HUES64 (cell line): ENCODE results near the gene IMMP2L.
A peak's percentile ranks its signal among the peaks of the same experiment; 100 is the strongest.

Source experiments
- H3K27ac ChIP-seq: 2 replicates; pipeline ENCODE4 v1.7.0; 2013; ENCODE audit warnings: low read depth, low read length, inconsistent platforms
- H3K27me3 ChIP-seq: 2 replicates; pipeline ENCODE4 v1.6.1; 2013; ENCODE audit warnings: mild to moderate bottlenecking, low read length; ENCODE audit not compliant: insufficient read depth
- H3K36me3 ChIP-seq: 2 replicates; pipeline ENCODE4 v1.6.1; 2013; ENCODE audit warnings: mild to moderate bottlenecking, low read length; ENCODE audit not compliant: insufficient read depth
- H3K4me1 ChIP-seq: 2 replicates; pipeline ENCODE4 v1.6.1; 2013; ENCODE audit warnings: mild to moderate bottlenecking, low read length, moderate library complexity; ENCODE audit not compliant: insufficient read depth
- H3K4me3 ChIP-seq: 2 replicates; pipeline ENCODE4 v1.5.1; 2013; ENCODE audit warnings: mild to moderate bottlenecking, low read length, moderate library complexity
- H3K9ac ChIP-seq: 2 replicates; pipeline ENCODE4 v1.6.1; 2013; ENCODE audit warnings: mild to moderate bottlenecking, low read depth, low read length
- H3K9me3 ChIP-seq: 2 replicates; pipeline ENCODE4 v1.6.1; 2013; ENCODE audit warnings: low read depth, low read length; ENCODE audit not compliant: insufficient read depth
- WGBS: fragments of 150-250, 120-280 bp; methylation state at CpG from one replicate; pipeline ENCODE4 v1.1.7; 2013; ENCODE audit warnings: missing lambda C conversion rate; 5-methylcytosine and 5-hydroxymethylcytosine counted together

IMMP2L gene

GRCh38 chr7:110831419-110831818, 730.9 kb downstream of the IMMP2L start:
- no peaks in the 10 kb centered on the region for H3K4me1 ChIP-seq
- WGBS, result 87% methylated on average over 3 of the region's 3 CpGs
- no peak overlapping the region for H3K9ac ChIP-seq
- no peaks in the 10 kb centered on the region for H3K9me3 ChIP-seq
- no peaks in the 10 kb centered on the region for H3K36me3 ChIP-seq
- H3K27ac ChIP-seq, result no peak overlapping the region
- no peaks in the 10 kb centered on the region for H3K27me3 ChIP-seq
- H3K4me3 ChIP-seq, result no peak overlapping the region

DNA sequence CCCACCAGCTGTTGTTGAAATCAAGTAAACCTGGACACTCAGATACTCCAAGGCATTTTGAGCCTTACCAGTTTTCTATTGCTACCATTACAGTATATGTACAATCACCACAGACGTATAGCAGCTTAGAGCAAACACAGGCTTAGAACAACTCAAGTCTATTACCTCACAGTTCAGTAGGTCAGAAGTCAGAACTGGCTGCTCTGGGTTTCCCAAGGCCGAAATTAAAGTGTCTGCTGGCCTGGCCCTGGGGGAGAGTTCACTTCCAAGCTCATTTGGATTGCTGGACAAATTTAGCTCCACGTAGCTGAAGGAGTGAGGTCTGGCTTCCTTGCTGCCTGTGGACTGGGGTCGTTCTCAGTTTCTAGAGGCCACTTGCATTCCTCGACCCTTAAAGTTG, 731.5 kb downstream of the IMMP2L start:
- 93% methylated on average over 5 of the region's 5 CpGs for WGBS
- H3K9ac ChIP-seq, result no peak overlapping the region
- no peaks in the 10 kb centered on the region for H3K4me1 ChIP-seq
- no peaks in the 10 kb centered on the region for H3K36me3 ChIP-seq
- no peaks in the 10 kb centered on the region for H3K27me3 ChIP-seq
- H3K4me3 ChIP-seq, result no peak overlapping the region
- H3K9me3 ChIP-seq, result no peaks in the 10 kb centered on the region
- H3K27ac ChIP-seq, result no peak overlapping the region

DNA sequence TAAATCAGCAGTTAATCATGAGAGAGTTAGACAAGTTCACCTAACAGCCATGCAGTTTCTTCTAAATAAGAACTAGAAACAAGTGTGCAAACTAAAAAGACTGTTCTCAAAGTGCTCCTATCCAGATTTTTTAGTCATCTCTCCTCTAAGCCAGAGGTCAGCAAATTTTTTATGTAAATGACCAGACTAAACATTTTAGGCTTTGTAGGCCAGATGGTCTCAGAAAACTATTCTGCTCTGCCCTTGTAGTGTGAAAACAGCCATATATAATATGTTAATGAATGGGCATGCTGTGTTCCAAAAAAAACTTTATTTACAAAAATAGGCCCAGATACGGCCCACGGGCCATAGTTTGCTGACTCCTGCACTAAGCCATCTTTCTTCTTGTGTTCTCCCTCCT, 734.4 kb downstream of the IMMP2L start:
- H3K9ac ChIP-seq, result no peak overlapping the region
- 98% methylated on average over 2 of the region's 2 CpGs for WGBS
- no peaks in the 10 kb centered on the region for H3K4me1 ChIP-seq
- no peaks in the 10 kb centered on the region for H3K36me3 ChIP-seq
- H3K27ac ChIP-seq, result no peak overlapping the region
- H3K4me3 ChIP-seq, result no peak overlapping the region
- H3K9me3 ChIP-seq, result no peaks in the 10 kb centered on the region
- H3K27me3 ChIP-seq, result no peaks in the 10 kb centered on the region

DNA sequence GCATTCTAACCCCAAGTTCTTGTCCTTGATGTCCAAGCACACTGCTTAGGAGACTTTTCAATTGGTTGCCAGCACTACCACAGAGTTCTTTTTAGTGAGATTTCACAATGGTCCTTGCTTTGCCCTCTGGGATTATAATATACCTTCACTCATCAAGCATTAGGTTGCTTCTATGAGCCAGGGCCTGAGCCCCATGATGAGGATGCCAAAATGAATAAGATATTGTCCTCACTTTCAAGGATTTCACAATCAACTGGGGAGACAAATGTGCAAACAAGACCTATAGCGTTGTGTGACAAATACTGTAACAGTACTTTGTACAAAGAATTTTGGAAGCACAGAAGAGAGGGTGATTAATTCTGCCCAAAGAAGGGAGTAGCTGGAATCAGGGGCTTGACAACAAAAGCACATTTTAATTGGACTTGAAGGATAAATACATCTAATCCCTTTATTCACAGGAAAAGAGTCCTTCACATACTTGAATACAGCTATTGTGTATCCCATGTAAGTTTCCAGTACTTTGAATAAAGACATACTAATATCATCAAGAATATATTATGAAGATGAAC, 734.9 kb downstream of the IMMP2L start:
- H3K27me3 ChIP-seq, result no peaks in the 10 kb centered on the region
- H3K27ac ChIP-seq, result no peak overlapping the region
- H3K9ac ChIP-seq, result no peak overlapping the region
- no peaks in the 10 kb centered on the region for H3K36me3 ChIP-seq
- H3K4me1 ChIP-seq, result no peaks in the 10 kb centered on the region
- no peak overlapping the region for H3K4me3 ChIP-seq
- WGBS, result 93% methylated on average over 1 of the region's 1 CpG
- no peaks in the 10 kb centered on the region for H3K9me3 ChIP-seq

DNA sequence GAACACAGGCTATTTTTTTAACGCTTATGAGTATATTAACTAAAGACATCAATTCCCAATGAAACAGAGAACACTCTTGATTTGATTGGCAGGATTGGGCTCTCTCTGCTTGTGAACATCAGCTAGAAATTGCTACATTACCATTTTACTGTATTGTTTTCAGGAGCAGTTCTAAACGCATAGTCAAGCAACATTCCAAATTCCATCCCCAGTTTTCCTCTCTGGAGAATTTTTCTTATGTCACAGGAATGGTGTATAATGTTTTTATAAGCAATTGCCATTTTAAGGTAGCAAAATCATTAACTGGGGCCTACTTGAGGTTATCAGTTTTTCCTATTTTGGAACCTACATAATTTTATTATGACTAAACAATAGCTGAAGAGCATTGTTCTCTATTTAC, 748.3 kb downstream of the IMMP2L start:
- H3K9ac ChIP-seq, result no peak overlapping the region
- peaks cover 9% of the 10 kb centered on the region; the same call in 1 of the 2 replicates for H3K4me1 ChIP-seq
- H3K9me3 ChIP-seq, result no peaks in the 10 kb centered on the region
- H3K36me3 ChIP-seq, result no peaks in the 10 kb centered on the region
- 92% methylated on average over 2 of the region's 2 CpGs for WGBS
- H3K27me3 ChIP-seq, result no peaks in the 10 kb centered on the region
- no peak overlapping the region for H3K4me3 ChIP-seq
- no peak overlapping the region for H3K27ac ChIP-seq

GRCh38 chr7:110809832-110810231, 752.5 kb downstream of the IMMP2L start:
- Histone ChIP-seq H3K9me3 (no peaks in the 10 kb centered on the region), H3K4me3 (no peak overlapping the region)
- 97% methylated on average over 6 of the region's 6 CpGs for WGBS

DNA sequence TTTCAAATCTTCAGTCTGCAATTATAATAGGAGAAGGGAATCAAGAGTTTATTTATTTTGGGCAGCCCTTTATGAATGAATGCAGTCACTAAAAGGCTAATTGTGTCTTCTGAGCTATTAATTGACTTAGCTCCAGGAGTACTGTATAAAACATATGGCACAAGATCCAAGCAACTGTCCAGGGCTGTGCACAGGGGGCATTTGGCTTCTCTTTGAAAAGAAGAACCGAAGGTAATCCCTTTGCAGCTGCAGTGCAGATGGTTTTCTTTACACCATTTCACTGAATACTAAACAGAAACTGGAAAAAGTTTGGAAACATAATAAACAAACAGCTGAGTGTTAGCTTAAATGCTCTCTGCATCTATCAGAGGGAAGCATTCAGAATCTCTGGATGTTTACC, 753.9 kb downstream of the IMMP2L start:
- H3K27ac ChIP-seq, result no peak overlapping the region
- H3K9me3 ChIP-seq, result no peaks in the 10 kb centered on the region
- no peaks in the 10 kb centered on the region for H3K36me3 ChIP-seq
- H3K9ac ChIP-seq, result no peak overlapping the region
- no peaks in the 10 kb centered on the region for H3K27me3 ChIP-seq
- WGBS, result 100% methylated on average over 1 of the region's 1 CpG
- peaks cover 11% of the 10 kb centered on the region; the same call in 1 of the 2 replicates for H3K4me1 ChIP-seq
- H3K4me3 ChIP-seq, result no peak overlapping the region

More at GRCh38 chr7:110809832-110810231, 752.5 kb downstream of the IMMP2L start:
- Histone ChIP-seq H3K27ac (no peak overlapping the region), H3K9ac (no peak overlapping the region), H3K27me3 (no peaks in the 10 kb centered on the region), H3K36me3 (no peaks in the 10 kb centered on the region), H3K4me1 (peaks cover 9% of the 10 kb centered on the region; the same call in 1 of the 2 replicates)

GRCh38 chr7:110804501-110804900, 757.8 kb downstream of the IMMP2L start:
- H3K9ac ChIP-seq, result no peak overlapping the region
- 66% methylated on average over 5 of the region's 5 CpGs for WGBS
- no peak overlapping the region for H3K27ac ChIP-seq
- no peaks in the 10 kb centered on the region for H3K9me3 ChIP-seq
- 0 out of 2 replicates have a peak, but pooled peaks cover 2% of the 10 kb centered on the region for H3K4me1 ChIP-seq
- H3K36me3 ChIP-seq, result no peaks in the 10 kb centered on the region
- no peaks in the 10 kb centered on the region for H3K27me3 ChIP-seq
- peak overlapping the region; percentile 13; the same call in 1 of the 2 replicates for H3K4me3 ChIP-seq

GRCh38 chr7:110803602-110804143, 758.6 kb downstream of the IMMP2L start:
- no peaks in the 10 kb centered on the region for H3K27me3 ChIP-seq
- no peak overlapping the region for H3K27ac ChIP-seq
- H3K4me3 ChIP-seq, result no peak overlapping the region
- no peaks in the 10 kb centered on the region for H3K9me3 ChIP-seq
- 0 out of 2 replicates have a peak, but pooled peaks cover 2% of the 10 kb centered on the region for H3K4me1 ChIP-seq
- no peaks in the 10 kb centered on the region for H3K36me3 ChIP-seq
- H3K9ac ChIP-seq, result no peak overlapping the region

DNA sequence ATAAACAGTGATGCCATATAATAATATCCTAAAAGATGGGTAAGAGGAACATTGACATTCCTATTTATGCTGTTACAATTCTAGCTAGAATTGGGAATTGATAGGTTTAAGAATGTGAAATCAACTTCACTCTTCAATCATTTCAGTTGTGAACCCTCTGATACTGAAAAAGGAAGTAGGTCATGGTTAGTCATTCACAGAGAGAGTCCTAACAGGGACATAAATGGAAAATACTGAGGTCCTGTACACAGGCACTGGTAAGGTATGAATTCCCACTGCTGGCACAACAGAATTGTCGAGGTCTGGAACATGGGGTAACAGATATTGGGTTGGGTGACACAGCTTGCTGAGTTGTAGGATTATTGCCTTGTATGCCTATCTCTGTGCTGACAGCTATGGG, 760.8 kb downstream of the IMMP2L start:
- Histone ChIP-seq H3K27me3 (no peaks in the 10 kb centered on the region), H3K9me3 (no peaks in the 10 kb centered on the region), H3K9ac (no peak overlapping the region), H3K36me3 (no peaks in the 10 kb centered on the region), H3K4me3 (no peak overlapping the region), H3K4me1 (0 out of 2 replicates have a peak, but pooled peaks cover 2% of the 10 kb centered on the region), H3K27ac (no peak overlapping the region)
- 98% methylated on average over 1 of the region's 1 CpG for WGBS

DNA sequence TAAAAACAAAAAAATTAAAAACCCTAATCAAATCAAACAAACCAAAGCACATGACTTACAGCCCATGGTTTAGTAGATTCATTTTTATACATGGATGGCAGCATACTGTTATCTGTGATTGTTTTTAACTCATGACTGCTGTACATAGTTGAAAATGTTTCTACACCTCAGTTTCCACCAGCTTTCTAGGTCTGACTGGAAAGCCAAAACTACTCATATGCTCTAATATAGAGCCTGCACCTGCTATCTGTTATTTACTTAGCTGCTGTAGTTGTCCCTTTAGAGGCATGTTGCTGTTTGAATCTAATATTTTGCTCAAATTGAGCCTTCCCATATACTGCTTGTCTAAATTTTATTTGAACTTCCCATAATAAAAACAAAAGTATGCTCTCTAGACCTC, 761.3 kb downstream of the IMMP2L start:
- Histone ChIP-seq H3K27me3 (no peaks in the 10 kb centered on the region), H3K4me3 (no peak overlapping the region), H3K27ac (no peak overlapping the region), H3K9ac (no peak overlapping the region), H3K4me1 (0 out of 2 replicates have a peak, but pooled peaks cover 2% of the 10 kb centered on the region), H3K9me3 (no peaks in the 10 kb centered on the region), H3K36me3 (no peaks in the 10 kb centered on the region)

DNA sequence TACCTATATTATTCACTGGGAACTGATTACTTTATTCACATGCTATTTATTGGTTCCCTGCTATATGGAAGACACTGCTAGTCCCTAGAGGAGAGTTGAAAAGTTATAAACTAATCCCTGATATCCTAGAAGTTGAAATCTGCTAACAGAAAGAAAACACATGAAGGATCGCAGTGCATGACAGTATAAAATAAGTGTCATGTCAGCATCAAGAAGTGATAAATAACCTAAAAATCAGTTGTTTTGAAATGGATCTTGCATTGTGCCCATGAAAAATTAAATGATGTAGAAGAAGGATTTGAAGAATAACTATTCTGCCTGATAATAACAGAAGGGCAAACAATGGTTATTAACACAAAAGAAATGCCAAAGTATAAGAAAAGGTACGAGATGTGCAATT, 764.6 kb downstream of the IMMP2L start:
- Histone ChIP-seq H3K9me3 (no peaks in the 10 kb centered on the region), H3K36me3 (no peaks in the 10 kb centered on the region), H3K4me3 (no peak overlapping the region), H3K4me1 (no peaks in the 10 kb centered on the region), H3K9ac (no peak overlapping the region), H3K27ac (no peak overlapping the region), H3K27me3 (no peaks in the 10 kb centered on the region)
- 94% methylated on average over 1 of the region's 2 CpGs for WGBS
